D341Med (cell line): ENCODE results near the gene DNAH1.
"Not testable (repeated sequence)": the region's sequence is repeated elsewhere in the genome, so short reads cannot be mapped to it uniquely, and the experiment has no call there.

Experiments
- DNase-seq: peaks from one replicate; pipeline ENCODE4 v3.0.0; 2012; ENCODE audit warnings: low spot score

DNAH1 gene

DNA sequence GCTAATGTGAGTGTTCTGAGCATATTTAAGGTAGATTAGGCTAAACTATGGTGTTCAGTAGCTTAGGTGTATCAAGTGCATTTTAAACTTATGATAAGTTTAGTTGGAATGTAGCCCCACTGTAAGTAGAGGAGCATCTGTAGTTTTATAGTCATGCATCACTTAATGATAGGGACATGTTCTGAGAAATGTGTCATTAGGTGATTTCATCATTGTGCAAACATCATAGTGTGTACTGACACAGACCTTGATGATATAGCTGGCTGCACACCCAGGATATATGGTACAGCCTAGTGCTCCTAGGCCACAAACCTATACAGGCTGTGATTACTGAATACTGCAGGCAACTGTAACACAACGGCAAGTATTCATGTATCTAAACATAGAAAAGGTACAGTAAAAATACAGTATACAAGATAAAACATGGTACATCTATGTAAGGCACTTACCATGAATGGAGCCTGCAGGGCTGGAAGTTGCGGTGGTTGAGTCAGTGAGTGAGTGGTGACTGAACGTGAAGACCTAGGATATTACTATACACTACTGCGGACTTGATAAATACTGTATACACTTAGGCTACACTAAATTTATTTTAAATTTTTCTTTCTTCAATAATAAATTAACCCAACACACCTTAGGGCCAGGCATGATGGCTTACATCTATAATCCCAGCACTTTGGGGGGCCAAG, 17.9 kb downstream of the DNAH1 start:
- DNase-seq: no peak

DNA sequence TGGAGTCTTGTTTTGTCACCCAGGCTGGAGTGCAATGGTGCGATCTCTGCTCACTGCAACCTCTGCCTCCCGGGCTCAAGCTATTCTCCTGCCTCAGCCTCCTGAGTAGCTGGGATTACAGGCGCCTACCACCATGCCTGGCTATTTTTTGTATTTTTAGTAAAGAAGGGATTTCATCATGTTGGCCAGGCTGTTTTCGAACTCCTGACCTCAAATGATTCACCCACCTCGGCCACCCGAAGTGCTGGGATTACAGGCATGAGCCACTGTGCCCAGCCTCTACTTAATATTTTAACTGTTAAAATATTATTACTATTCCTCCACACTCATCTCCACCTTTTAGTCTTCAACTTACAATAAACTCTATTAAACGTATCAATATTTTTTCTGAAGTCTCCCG, 22.0 kb downstream of the DNAH1 start:
- not testable (repeated sequence) for DNase-seq

DNA sequence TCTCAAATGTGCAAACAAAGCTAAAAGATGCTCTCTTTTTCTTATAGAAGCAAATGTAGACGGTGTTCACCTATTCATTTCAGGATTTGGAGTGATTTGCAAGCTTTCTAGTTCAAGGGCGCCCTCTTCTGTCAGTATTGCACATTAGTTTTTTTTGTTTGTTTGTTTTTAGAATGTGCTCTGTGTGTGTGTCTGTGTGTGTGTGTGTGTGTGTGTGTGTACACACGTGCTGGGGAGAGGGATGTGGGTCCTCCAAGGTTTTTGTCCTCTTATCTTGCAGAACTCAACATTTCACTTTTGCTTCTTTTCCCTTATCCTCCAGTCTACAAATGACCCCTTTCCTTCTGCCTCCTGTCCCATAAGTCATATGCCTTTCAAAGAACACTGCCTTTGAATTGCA, 23.5 kb downstream of the DNAH1 start:
- no peak for DNase-seq

DNA sequence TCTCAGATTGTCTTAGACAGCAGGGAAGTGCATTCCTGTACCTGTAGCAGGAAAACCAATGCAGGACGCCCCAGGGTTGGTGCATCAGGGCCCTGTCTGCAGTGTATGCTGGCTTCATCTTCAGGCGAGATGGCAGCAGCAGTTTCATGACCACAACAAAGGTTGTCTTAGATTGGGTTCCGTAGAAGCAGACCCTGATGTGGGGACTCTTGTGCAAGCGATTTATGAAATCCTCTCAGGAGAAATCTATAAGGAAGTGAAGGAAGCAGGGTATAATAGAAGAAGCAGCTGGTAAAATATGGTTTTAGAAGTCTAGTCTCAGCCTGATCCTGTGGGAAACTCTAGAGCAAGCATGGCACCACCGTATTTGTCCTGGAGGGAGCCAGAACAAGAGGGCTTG, 25.0 kb downstream of the DNAH1 start:
- DNase-seq: no peak

DNA sequence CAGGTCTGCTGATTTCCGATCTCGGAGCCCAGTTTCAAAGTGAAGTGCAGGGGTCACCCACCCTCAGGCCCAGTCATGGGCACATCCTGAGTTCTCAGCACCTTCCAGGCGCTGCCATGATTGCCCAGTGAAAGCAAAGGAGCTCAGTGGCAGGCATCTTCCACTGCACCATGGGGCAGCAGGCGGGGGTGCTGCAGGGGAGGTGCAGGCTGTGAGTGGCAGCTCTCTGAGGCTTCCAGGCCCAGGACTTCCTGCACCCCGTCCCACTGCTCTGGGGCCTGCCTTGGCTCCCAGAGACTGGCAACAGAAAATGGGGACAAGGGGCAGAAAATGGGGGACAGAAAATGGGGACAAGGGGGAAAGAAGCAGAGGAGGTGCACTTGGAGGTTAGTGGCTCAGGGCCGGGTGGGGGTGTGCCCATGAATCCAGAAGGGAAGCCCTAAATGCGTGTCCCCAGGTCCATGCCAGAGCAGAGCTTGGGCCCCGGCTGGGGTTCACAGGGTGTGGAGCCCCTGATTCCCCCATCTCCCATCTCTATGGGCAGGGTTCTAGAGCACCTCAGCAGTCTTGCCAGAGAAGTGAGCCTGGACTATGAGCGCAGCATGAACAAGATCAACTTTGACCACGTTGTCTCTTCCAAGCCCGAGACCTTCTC, 28.0 kb downstream of the DNAH1 start:
- no peak for DNase-seq

DNA sequence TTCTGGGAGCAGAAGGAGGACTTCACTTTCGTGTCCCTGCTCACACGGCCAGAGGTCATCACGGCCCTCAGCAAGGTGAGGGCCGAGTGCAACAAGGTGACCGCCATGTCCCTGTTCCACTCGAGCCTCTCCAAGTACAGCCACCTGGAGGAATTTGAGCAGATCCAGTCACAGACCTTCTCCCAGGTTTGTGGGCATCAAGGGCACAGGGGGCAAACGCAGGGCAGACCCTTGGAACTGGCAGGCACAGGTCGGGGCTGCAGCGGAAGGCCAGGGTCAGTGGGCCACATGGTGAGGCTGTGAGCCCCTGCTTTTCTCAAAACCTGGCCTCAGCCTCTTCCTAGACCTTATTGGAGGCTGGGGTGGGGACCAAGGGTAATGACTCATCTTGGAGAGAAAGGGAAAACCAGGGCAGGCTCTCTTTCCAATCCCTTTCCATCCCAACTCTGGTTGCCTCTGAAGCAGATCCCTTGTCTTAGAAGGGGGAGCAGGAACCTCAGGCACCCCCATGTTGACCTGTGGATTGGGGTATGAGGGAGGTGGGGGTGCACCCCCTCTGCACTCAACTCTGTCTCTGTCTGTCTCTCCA, 29.5 kb downstream of the DNAH1 start:
- no peak for DNase-seq

DNA sequence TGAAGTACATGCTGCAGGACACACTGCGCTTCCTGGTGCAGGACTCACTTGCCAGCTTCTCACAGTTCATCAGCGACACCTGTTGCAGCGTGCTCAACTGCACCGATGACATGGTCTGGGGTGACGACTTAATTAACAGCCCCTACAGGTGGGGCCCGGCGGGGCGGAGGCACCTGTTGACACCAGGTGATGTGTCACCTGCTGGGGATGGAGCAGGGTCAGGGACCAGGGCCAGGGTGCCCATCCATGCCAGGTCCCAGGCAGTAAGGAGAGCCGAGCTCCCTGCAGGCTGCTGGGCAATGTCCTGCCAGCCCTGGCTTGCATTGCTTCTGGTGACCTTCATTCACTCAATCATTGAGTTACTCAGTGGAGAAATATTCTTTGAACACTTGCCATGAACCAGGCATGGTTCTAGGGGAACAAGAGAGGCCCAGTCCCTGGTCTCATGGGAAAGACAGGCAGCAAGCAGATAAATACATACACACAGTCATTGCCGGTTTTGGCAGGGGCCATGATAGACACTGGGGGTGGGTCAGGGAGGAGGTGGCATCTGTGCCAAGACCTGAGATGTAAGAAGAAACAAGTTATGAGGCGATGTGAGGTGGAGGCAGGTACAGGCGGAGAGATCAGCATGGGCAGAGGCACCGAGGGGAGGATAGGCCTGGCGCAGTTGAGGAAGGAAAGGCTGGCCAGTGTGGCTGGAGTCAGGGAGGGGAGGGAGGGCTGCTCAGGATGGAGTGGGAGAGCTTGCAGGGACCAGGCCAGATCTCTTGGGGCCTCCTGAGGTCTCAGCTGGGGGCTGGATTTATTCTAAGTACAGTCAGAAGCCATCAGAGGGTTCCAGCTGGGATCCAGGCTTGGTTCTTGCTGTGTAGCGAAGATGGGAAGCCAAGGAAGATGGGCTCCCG, 30.8 kb downstream of the DNAH1 start:
- DNase-seq: no peak

DNA sequence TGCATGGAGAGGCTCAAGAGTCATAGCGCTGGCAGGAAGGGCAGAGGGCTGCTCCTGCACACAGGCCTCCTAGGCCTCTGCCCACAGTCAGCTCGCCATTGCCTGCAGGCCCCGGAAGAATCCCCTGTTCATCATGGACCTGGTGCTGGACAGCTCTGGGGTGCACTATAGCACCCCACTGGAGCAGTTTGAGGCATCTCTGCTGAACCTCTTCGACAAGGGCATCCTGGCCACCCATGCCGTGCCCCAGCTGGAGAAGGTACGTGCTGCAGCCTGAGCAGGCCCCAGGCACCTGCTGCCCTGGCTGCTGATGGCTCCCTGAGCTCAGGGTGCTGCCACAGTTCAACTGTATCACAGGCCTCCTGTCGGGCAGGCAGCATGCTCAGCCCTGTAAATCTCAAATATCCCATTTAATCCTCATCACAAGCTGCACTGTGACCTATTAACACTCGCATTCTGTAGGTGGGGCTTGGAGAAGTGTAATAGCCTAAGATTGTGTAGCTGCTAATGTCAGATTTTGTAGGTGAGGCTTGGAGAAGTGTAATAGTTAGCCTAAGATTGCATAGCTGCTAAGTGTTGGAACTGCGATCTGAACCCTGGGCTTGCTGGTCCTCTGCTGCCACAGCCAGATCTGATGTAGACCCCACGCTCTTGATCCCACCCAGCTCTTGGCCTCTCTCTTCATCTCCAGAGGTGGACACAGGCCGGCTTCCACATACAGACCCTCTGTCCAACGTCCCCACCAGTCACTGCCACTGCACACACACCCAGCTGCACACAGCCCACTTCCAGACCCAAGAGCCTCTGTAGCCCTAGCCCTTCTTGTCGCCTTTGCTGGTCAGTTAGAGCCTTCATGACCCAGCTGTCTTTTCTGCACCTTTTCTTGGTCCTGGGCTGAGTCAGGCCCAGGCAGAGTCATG, 31.9 kb downstream of the DNAH1 start:
- DNase-seq: no peak

DNA sequence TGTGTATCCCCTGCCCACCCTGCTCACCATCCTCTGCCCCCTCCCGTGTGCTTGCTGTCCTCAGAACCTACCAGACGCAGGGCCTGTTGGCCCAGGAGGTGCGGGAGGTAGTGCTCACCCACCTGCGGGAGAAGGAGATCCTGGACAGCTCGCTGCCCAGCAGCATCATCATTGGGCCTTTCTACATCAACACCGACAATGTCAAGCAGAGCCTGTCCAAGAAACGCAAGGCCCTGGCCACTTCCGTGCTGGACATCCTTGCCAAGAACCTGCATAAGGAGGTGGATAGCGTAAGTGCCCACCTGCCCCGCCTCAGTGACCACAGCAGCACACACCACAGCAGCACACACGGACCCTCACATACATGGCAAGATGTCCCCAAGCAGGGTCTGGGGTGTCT, 33.0 kb downstream of the DNAH1 start:
- no peak for DNase-seq

DNA sequence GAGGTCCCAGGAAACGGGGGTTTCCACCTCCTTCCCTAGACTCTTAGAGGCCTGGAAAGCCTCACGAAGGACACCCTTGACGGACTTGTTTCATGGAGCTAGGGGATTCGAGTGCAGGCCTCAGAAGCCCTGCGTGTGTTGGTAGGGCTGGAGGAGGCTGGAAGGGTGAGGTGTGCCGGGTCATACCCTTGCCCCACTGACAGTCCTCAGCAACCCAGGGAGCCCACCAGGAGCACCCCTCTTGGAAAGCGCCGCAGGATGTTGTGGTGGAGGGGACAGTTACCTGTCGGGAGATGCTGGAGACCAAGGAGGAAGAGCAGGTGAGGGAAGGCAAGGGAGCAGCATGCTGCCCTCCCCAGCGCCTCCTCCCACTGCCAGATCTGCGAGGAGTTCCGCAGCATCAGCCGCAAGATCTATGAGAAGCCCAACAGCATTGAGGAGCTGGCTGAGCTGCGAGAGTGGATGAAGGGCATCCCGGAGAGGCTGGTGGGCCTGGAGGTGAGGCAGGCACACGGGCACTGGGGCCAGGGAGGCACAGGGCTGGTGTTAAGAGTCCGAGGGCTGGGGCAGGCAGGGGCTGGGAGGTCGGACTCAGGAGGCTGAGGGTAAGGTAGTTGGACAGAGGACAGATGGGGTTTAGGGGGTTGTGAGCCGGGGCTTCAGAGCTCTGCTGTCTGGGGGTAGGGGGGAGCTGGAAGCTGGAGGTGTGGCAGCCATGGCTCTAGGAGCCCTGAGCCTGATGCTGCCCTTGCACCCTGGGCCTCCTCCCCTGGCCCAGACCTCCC, 33.7 kb downstream of the DNAH1 start:
- no peak for DNase-seq

DNA sequence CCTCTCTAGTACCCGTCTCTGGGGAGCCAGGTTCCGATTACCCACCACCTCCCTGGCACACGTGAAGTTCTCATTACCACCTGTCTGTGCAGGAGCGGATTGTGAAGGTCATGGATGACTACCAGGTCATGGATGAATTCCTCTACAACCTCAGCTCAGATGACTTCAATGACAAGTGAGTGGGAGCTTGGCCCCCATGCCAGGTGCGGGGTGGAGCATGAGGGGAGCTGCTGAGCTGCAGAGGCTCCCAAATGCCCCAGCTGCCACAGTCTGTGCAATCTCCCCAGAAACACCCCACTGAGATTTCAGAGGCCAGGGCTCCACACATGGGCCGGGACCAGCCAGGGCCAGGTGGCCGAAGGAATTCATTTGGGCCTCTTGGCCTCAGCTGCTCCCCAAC, 34.3 kb downstream of the DNAH1 start:
- DNase-seq: no peak

DNA sequence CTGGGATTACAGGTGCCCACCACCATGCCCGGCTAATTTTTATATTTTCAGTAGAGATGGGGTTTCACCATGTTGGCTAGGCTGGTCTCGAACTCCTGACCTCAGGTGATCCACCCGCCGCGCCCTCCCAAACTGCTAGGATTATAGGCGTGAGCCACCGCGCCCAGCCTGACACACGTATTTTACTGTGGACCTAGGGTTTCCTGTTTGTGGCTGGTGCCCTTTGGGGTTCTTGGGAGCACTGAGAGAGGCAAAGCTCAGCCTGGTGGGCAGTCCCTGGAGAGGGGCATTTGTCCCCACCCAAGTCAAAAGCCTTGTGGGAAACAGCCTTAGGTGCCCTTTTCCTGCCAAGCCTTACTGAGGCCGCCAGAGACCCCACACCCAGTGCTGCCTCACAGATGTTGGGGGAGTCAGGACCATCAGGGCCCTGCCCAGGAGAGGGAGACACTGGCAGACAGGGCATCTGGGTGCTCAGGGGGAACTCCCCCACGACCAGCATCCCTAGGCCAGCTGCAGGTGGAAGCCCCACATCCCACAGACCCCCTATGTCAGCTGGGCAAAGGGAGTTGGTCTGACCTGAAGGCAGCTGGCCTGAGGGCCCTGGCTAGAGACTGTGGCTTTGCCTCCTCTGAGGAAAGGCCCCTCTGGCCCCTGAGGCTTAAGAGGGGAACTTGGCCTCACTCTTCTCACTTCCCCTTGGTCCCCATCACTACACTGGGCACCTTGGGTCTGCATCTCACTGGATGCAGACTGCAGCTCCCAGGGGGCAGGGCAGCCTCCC, 35.1 kb downstream of the DNAH1 start:
- DNase-seq: no peak

DNA sequence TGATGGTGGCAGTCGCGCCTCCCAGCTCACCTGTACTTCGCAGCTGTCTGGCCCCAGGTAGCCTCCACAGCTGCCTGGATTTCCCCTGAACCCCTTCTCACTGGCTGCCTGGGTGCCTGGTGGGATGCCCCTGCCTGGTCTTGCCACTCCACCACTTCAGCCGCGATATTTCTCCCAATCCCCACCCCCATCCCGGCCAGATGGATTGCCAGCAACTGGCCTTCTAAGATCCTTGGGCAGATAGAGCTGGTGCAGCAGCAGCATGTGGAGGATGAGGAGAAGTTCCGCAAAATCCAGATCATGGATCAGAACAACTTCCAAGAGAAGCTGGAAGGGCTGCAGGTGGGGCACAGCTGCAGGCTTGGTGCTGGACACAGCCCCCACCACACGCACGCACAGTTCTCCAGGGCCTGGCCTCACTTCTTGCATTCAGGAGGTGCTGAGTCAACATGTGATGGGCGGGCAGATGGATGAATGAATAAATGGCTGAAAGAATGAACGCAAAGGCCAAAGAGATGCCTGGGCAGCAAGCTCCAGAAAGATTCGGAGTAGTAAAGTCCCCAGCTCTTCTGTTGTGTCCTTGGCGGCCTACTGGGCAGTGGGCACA, 35.7 kb downstream of the DNAH1 start:
- no peak for DNase-seq

DNA sequence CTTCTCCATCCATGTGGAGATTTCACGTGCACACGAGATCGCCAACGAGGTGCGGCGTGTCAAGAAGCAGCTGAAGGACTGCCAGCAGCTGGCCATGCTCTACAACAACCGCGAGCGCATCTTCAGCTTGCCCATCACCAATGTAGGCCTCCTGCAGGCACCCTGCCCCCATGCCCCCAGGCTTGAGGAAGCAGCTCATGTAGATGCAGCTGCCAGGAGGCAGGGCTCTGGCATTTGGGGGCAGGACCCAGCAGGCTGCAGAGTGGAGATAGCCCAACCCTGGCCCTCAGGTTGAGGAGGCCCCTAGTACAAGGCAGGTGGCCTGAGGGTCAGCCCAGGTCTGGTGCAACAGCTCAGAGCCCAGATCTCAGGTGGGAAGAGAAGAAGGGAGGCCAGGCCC, 36.4 kb downstream of the DNAH1 start:
- DNase-seq: no peak

DNA sequence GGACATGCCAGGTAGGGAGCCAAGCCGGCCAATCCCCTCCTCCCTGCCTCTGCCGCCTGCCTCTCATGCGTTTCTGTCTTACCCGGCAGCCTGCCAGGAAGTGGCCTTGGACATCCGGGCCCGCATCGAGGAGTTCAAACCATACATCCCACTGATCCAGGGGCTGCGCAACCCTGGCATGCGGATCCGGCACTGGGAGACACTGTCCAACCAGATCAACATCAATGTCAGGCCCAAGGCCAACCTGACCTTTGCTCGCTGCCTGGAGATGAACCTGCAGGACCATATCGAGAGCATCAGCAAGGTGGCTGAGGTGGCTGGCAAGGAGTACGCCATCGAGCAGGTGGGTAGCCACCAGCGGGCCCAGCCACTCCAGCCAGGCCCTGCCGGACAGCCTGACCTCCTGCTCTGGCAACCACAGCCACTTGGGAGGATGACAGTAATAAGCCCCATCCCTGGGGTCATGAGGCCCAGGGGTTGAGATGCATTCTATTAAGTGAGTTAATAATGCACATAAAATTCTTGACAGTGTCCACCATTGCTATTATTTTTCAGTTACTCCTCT, 37.3 kb downstream of the DNAH1 start:
- no peak for DNase-seq

DNA sequence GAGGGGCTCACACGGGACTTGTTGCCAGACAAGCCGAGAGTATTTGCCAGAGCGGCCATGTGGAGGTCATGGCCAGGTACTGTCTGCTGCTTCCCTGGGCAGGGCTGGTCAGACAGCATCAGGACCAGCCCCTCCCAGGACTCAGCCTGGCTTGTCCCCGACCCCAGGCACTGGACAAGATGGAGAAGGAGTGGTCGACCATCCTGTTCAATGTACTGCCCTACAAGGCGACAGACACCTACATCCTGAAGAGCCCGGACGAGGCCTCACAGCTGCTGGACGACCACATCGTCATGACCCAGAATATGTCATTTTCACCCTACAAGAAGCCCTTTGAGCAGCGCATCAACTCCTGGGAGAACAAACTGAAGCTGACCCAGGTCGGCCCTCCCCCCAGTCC, 38.6 kb downstream of the DNAH1 start:
- no peak for DNase-seq

DNA sequence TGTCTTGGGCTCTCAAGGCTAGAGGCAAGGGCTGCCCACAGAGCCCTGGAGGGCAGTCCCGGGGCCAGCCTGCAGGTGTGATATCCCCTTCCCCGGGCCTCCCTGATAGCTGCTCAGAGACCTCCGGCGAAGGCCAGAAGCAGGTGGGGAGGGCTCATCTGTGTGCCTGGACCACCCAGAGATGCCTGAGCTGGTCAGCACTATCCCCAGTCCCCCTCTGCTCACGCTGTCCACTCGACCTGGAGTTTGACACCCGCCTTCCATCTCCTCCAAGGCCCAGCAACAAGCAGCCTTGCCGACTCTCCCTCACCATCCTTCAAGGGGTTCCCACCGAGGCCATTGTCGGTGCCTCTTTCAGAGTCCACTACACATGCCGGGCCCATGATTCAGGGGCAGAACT, 39.4 kb downstream of the DNAH1 start:
- DNase-seq: no peak

DNA sequence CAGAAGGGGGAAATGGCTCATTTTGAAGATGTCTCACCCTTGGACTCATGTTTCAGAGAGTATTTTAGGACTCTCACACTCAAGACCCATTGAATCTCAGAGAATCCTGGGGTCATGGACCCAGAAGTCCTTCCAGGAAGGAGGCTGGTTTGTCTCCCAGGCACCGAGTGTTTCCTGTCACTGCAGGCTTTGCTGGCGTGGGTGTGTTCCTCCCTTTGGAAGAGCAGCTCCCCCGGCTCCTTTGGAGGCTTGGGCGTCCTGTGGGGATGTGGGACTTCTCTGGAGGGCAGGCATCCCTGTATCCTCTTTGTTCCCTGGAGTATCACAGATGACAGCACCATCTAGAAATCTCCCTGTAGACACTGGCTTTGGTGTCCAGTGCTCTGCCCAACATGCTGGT, 40.0 kb downstream of the DNAH1 start:
- no peak for DNase-seq
